Measurements from ENCODE around the gene STAG1.

- TF ChIP-seq, protein P1, sequence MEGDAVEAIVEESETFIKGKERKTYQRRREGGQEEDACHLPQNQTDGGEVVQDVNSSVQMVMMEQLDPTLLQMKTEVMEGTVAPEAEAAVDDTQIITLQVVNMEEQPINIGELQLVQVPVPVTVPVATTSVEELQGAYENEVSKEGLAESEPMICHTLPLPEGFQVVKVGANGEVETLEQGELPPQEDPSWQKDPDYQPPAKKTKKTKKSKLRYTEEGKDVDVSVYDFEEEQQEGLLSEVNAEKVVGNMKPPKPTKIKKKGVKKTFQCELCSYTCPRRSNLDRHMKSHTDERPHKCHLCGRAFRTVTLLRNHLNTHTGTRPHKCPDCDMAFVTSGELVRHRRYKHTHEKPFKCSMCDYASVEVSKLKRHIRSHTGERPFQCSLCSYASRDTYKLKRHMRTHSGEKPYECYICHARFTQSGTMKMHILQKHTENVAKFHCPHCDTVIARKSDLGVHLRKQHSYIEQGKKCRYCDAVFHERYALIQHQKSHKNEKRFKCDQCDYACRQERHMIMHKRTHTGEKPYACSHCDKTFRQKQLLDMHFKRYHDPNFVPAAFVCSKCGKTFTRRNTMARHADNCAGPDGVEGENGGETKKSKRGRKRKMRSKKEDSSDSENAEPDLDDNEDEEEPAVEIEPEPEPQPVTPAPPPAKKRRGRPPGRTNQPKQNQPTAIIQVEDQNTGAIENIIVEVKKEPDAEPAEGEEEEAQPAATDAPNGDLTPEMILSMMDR (IDR thresholded peaks at IDR 0.05; ENCODE audit: insufficient read depth, low read length, poor library complexity, severe bottlenecking), result no peak
- TF ChIP-seq EZH2phosphoT487 (conservative IDR thresholded peaks at IDR 0.05; ENCODE audit: low read length), result no peak
These were observed 402.0 kb downstream of the STAG1 start for GRCh38 chr3:136350132-136350531.

All from SU-DHL-6 (cell line).